Vagina (tissue), 2 donors: ENCODE measurements around the gene NXPH3. TPM values are rescaled to one million over a fixed set of nuclear protein-coding genes. Genes with fewer than 3 reads are reported as not detected.

ENCODE experiments used
- DNase-seq, 2 donors: peaks; one replicate each; pipeline ENCODE4 v3.0.0-alpha.2; 2017; ENCODE audit errors: extremely low spot score in 2 of 2
- H3K27ac ChIP-seq: fragments of 200-600 bp; sonication (generic); one replicate; pipeline ENCODE4 v1.5.1; 2019
- H3K27me3 ChIP-seq: fragments of 200-600 bp; sonication (generic); one replicate; pipeline ENCODE4 v1.5.1; 2019
- H3K36me3 ChIP-seq, 2 donors: fragments of 200-600 bp; sonication (generic); one replicate each; pipeline ENCODE4 v1.5.1; 2017 to 2019
- H3K4me1 ChIP-seq: fragments of 200-600 bp; sonication (generic); one replicate; pipeline ENCODE4 v1.5.1; 2019
- H3K4me3 ChIP-seq, 2 donors: fragments of 200-600 bp; sonication (generic); 1 replicate in 1 of 2; 2 replicates in 1 of 2; pipeline ENCODE4 v1.5.1; 2016 to 2019
- H3K9me3 ChIP-seq: fragments of 200-600 bp; sonication (generic); one replicate; pipeline ENCODE4 v1.5.1; 2019
- CTCF ChIP-seq, 3 experiments: fragments of 450-650 bp in 2 of 3; fragments of 200-600 bp in 1 of 3; sonication (generic) in 1 of 3; IDR thresholded peaks; one replicate each; pipeline ENCODE4 v1.5.1; 2017 to 2019; ENCODE audit warnings: antibody characterized with exemption in 3 of 3, mild to moderate bottlenecking in 2 of 3, moderate library complexity in 2 of 3
- POLR2A ChIP-seq, 2 donors: fragments of 450-650 bp; IDR thresholded peaks; one replicate each; pipeline ENCODE4 v1.6.1; 2017; ENCODE audit warnings: antibody characterized with exemption in 2 of 2, mild to moderate bottlenecking in 2 of 2, moderate library complexity in 2 of 2
- POLR2AphosphoS5 ChIP-seq, 2 donors: sonication (generic); formaldehyde crosslinking; IDR thresholded peaks; one replicate each; pipeline ENCODE4 v1.9.0; 2017; ENCODE audit warnings: antibody characterized with exemption in 2 of 2, mild to moderate bottlenecking in 2 of 2, low read depth in 1 of 2; ENCODE audit not compliant: insufficient read depth in 1 of 2
- intact Hi-C: fragments of 100-400 bp; cut with DNase I; formaldehyde crosslinking; loops from one replicate; pipeline ENCODE4 v1.15.1; 2023
- total RNA-seq: library from RNA; depleted of rRNA; stranded (reverse); fragments of >200 nt; gene quantifications from one replicate; pipeline ENCODE4 v1.2.3, GENCODE V29; 2016

Gene NXPH3
- total RNA-seq, 1 donor from 2014 or later: 18.4 TPM

DNA sequence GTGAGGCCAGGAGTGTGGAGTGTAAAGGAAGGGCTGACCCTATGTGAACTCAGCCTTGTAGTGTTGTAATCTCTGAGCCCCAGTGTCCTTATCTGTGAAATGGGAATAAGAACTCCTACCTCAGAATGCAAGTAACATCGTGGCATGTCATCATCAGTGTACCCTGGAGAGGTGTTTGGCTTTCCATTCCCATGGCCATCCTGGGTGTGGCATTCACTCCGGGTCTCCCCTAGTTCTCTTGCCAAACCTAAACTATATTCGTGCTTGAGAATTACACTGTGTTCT, 1.9 kb downstream of the NXPH3 start:
- peaks cover 49% of the 10 kb centered on the region for H3K4me1 ChIP-seq
- no peak for DNase-seq
- peak overlapping the region; percentile 90 for H3K27ac ChIP-seq
- peak overlapping the region; percentile 75 to 80 for H3K4me3 ChIP-seq
- TF ChIP-seq POLR2A (IDR thresholded peaks at IDR 0.05): no peak
- no peaks in the 10 kb centered on the region for H3K27me3 ChIP-seq
- no peaks in the 10 kb centered on the region for H3K36me3 ChIP-seq
- no peaks in the 10 kb centered on the region for H3K9me3 ChIP-seq
- intact Hi-C loops: loop anchor here (10.0 kb wide), 1 partner anchor 277 kb away; no protein-coding TSS in a partner anchor

DNA sequence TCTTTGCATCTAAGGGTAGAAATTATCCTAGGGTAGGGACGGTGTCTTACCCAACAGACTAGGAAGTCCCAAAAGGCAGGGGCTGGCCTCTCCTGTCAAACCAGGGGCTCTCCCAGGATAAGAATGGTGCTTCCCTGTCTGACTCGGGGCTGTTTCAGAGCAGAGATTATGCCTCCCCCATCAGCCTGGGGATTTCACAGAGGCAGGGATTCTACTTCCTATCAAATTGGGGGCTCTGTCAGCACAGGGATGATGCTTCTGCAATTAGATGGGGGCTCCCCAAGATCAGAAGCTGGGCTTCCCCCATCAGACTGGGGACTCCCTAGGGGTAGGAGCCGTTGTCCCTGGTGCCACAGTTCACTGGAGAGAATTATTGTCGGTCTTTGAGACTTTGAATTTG, 2.3 kb downstream of the NXPH3 start:
- Histone ChIP-seq H3K9me3 (no peaks in the 10 kb centered on the region), H3K36me3 (no peaks in the 10 kb centered on the region), H3K27ac (peak overlapping the region; percentile 90), H3K27me3 (no peaks in the 10 kb centered on the region), H3K4me1 (peaks cover 49% of the 10 kb centered on the region), H3K4me3 (peak overlapping the region; percentile 75 to 80)
- DNase-seq: no peak
- intact Hi-C loops: loop anchor here (10.0 kb wide), 1 partner anchor 277 kb away; no protein-coding TSS in a partner anchor
- TF ChIP-seq CTCF (IDR thresholded peaks at IDR 0.05) (no peak), POLR2AphosphoS5 (IDR thresholded peaks at IDR 0.05; ENCODE audit: insufficient read depth in 1 of 2, low read depth in 1 of 2) (no peak), POLR2A (IDR thresholded peaks at IDR 0.05) (no peak)

DNA sequence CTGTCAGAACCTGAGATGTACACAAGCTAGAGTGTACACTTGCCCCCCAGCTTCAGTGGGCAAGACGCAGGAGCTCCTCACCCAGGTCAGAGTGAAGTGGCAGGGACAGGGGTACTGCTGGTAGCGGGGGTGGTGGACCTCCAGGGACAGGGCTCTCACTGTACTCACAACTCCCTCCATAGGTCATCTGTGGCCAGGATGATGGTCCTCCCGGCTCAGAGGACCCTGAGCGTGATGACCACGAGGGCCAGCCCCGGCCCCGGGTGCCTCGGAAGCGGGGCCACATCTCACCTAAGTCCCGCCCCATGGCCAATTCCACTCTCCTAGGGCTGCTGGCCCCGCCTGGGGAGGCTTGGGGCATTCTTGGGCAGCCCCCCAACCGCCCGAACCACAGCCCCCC, 2.7 kb downstream of the NXPH3 start:
- Histone ChIP-seq H3K36me3 (no peaks in the 10 kb centered on the region), H3K4me1 (peaks cover 49% of the 10 kb centered on the region), H3K4me3 (no peak overlapping the region), H3K27me3 (no peaks in the 10 kb centered on the region), H3K9me3 (no peaks in the 10 kb centered on the region), H3K27ac (peak overlapping the region; percentile 90)
- no peak for DNase-seq
- TF ChIP-seq POLR2AphosphoS5 (IDR thresholded peaks at IDR 0.05; ENCODE audit: insufficient read depth in 1 of 2, low read depth in 1 of 2) (no peak), CTCF (IDR thresholded peaks at IDR 0.05) (no peak), POLR2A (IDR thresholded peaks at IDR 0.05) (no peak)
- intact Hi-C loops: loop anchor here (10.0 kb wide), 1 partner anchor 276 kb away; no protein-coding TSS in a partner anchor

- no peak overlapping the region for H3K4me3 ChIP-seq
- intact Hi-C loops: loop anchor here (10.0 kb wide), 1 partner anchor 276 kb away; no protein-coding TSS in a partner anchor
- H3K9me3 ChIP-seq: no peaks in the 10 kb centered on the region
- no peak for DNase-seq
- peaks cover 49% of the 10 kb centered on the region for H3K4me1 ChIP-seq
- H3K27ac ChIP-seq: no peak overlapping the region
- TF ChIP-seq POLR2A (IDR thresholded peaks at IDR 0.05) (no peak), CTCF (IDR thresholded peaks at IDR 0.05) (no peak), POLR2AphosphoS5 (IDR thresholded peaks at IDR 0.05; ENCODE audit: insufficient read depth in 1 of 2, low read depth in 1 of 2) (no peak)
- no peaks in the 10 kb centered on the region for H3K36me3 ChIP-seq
- H3K27me3 ChIP-seq: no peaks in the 10 kb centered on the region
These were observed 3.4 kb downstream of the NXPH3 start for GRCh38 chr17:49578952-49579500.

DNA sequence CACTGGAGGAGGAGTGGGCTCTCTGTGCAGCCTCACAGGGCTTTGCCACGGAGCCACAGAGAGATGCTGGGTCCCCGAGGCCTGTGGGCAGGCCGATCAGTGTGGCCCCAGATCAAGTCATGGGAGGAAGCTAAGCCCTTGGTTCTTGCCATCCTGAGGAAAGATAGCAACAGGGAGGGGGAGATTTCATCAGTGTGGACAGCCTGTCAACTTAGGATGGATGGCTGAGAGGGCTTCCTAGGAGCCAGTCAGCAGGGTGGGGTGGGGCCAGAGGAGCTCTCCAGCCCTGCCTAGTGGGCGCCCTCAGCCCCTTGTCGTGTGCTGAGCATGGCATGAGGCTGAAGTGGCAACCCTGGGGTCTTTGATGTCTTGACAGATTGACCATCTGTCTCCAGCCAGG, 3.9 kb downstream of the NXPH3 start:
- Histone ChIP-seq H3K9me3 (no peaks in the 10 kb centered on the region), H3K27me3 (no peaks in the 10 kb centered on the region), H3K4me3 (no peak overlapping the region), H3K27ac (no peak overlapping the region), H3K4me1 (peaks cover 45% of the 10 kb centered on the region), H3K36me3 (no peaks in the 10 kb centered on the region)
- no peak for TF ChIP-seq CTCF (IDR thresholded peaks at IDR 0.05)
- no peak for TF ChIP-seq POLR2A (IDR thresholded peaks at IDR 0.05)
- no peak for TF ChIP-seq POLR2AphosphoS5 (IDR thresholded peaks at IDR 0.05; ENCODE audit: insufficient read depth in 1 of 2, low read depth in 1 of 2)
- DNase-seq: no peak
- intact Hi-C loops: loop anchor here (10.0 kb wide), 1 partner anchor 275 kb away; no protein-coding TSS in a partner anchor
